ENCODE results near the gene RAD51B.
"Not testable (repeated sequence)": the region's sequence is repeated elsewhere in the genome, so short reads cannot be mapped to it uniquely, and the experiment has no call there.

The RAD51B gene

DNA sequence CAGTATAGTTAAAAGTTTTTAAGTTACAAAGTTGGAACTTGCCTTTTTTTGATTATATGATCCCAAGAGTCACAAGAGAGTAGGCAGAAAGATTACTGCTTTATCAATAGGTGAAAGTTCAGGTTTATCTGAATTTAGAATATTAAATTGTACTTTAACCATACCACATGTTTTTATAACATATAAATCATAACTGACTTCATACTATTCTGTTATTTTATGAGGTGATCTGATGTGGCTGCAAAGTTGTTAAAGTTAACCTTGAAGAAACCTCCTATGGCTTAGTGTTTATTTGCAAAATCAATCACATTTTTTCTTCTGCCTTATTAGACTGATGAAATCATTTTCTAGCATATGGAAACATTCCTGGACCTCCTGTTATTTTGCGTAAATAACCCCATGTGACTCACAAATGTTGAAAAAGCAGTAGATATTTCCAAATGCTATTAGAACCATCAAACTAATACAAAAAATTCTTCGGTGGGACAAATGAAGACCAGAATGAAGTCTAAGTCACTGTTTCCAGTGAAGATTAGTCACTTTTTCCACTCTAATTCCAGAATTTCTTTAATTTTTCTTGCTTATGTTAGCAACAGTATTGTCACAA is 132.1 kb downstream of the RAD51B start:
- DNase-seq, result no peak

DNA sequence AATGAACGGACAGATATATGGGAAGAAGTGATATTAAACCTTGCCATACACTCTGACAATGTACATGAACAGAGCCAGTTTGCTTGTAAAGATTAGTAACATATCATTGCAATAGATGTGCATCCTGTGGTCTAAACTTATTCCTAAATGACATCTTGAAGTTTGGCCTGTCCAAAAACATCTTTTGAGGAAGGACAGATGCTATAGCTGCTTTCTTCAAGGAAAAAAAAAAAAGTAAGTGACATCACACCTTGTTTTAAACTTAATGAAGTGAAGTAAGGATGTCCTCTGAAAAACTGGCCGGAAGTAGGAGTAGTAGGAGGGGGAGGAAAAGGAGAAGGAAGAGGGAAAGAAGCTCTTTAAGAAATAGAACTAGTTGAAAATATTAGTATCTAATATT is 132.8 kb downstream of the RAD51B start:
- no peak for DNase-seq

DNA sequence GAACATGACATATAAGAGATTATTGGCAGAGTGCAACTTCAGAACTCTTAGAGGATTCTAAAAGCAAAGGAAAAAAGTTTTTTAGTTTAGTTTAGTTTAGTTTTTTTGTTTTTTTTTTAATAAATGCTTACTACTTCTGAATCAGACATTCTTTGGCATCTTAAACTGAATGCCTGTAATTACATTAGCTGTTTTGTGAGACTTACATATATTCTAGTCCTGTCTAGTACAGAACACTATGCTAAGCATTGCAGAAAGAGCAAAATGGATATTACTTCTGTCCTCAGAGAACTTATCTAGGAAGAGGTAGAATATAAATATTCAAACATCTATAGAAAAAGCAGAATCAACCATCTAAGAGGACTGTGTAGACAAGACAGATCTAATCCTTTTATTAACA is 133.2 kb downstream of the RAD51B start:
- DNase-seq, result no peak

DNA sequence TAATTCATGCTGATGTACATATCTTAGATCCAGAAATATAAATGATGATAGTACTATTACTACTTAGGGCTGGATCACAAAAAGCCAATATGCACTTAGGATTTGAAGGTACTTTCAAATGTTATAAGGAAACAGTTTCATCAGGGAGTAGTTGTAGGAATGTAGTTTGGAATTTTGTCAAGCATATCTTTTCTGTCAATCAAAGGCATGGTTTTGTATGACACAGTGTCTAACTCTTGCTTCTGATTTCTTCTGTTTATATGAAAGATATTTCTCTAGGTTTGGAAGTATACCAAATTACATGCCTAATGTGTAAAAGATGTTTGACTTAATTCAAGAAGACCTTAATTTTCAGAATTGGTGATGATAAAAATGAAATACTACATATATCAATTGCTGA is 135.7 kb downstream of the RAD51B start:
- no peak for DNase-seq

DNA sequence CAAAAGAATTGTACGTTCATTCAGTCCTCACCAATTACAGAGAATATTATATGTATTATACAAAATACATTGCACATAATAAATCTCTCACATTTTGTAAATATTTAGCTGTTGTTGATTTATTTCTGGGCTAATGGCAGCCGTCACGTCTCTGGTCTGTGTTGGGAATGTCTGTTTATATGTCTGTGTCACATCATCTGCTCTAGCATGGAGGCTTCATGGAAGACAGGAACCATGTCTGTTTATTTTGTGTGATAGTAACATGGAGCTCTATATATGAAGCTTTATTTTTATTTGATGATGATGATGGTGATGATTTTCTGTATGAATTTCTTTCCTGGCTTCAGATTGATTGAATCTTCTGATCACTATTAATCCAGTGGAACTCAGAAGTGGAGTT is 138.4 kb downstream of the RAD51B start:
- DNase-seq, result no peak

DNA sequence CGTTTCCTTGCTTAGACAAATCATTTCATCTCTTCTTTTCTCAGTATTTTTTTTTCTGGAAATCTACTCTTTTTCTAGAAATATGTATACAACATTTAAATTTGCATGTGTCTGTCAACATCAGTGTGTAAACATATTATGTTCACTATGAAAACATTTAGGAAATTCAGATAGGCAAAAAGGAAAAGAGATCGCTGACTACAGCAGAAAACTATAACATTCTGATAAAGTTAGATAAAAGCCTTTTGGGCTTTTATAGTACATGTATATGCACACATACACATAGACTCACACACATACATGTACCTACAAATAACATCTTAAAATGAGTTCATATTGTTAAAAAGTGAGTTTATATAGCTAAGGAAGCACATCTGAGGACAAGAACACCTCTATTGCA is 142.1 kb downstream of the RAD51B start:
- no peak for DNase-seq

DNA sequence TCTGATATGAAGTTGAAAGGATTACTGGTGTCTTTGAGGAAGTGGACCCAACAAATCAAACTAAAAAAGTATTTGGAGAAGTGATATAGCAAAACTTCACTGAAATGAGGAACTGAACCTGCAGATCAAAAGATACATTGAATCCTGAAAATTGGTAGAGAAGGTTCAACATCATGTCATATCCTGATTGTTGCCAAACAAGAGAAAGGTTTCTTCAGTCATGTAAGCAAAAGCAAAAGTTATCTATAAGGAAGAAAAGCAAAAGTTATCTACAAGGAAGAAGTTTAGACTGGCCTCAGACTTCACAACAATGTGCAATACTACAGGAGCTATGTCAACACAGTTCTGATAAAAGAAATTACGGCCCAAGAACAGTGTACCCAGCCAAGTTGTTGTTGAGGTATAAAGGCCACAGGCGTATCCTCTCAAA is 142.7 kb downstream of the RAD51B start:
- no peak for DNase-seq

GRCh38 chr14:67963545-67963944 is 144.0 kb downstream of the RAD51B start:
- no peak for DNase-seq

DNA sequence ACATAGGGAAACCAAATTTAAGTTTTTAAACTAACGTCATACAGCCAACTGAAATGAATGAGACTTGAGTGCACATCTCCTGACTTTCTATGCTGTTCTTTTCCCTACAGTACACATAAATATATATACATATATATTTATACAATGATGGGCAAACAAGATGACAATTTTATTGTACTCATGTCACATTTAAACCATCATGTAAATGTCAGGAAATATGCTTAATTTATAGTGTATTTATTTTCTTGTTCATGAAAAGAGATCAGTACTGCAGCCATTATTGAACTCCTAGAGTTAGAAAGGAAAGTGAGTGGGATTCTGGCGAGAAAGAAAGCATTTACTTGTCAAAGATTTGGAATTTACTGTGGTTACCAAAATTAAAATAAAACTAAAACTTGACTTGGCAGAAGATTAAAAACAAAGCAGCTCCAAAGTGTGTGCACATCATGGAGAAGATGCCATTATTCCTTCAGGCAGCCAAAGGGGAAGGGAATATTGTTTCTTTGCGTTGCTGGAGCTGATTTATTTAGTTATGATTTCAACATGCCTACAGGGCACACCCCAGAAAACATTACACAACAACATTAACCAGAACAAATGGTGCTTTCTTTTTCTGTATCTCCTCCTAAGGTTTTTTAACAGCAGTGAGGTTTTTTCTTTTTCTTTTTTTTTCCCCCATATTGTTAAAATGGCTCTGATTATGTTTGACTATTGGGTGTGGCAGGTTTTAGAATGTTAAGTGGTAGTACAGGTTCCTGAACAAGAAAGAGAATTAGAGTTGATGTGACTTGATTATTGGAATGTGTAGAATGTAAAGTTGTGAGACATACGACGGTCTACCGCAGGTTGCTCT is 144.6 kb downstream of the RAD51B start:
- DNase-seq, result no peak

- DNase-seq, result no peak
These were observed 146.1 kb downstream of the RAD51B start for GRCh38 chr14:67965696-67966095.

- no peak for DNase-seq
These were observed 147.6 kb downstream of the RAD51B start for GRCh38 chr14:67967206-67967605.

- not testable (repeated sequence) for DNase-seq
These were observed 148.4 kb downstream of the RAD51B start for GRCh38 chr14:67967970-67968369.

DNA sequence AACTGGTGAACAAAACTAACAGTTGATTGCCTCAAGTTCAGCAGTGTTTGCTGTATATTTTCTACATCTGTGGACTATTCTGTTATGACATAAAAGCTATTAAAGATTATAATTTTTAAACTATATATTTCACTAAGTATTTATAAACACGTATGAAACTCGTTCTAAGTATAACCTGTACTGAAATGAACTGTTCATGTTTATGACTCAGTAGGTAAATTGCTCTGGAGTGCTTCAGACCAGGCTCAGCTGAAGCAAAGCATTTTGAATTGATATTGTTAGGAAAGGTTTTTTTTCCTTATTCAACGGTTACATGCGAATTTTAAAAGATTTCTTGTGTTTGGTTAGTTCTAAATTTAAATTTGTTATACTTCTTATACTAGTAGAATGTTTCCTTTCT is 151.3 kb downstream of the RAD51B start:
- DNase-seq, result no peak

GRCh38 chr14:67971627-67972625 is 152.3 kb downstream of the RAD51B start:
- peak; percentile 40 for DNase-seq

DNA sequence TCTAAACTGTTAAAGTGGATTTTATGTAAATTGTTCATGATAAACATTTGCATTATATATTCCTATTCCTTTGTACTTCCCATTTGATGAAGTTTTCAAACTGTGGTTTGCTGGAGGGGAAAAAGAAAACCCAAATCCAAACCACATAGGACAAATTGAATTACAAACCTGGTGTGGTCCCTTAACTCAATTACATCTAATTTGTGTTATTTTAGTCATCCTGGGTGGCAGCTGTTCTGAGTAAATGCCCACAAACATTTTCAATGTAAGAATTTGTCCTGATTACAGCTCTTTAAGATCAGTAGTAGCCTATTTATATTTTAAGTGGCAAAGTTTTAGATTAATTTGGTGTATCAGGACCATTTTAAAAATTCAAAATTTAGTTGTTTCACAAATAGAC is 153.9 kb downstream of the RAD51B start:
- no peak for DNase-seq

GRCh38 chr14:67975470-67975869 is 155.9 kb downstream of the RAD51B start:
- no peak for DNase-seq

- no peak for DNase-seq
These were observed 158.0 kb downstream of the RAD51B start for GRCh38 chr14:67977434-67978034.

- DNase-seq, result no peak
These were observed 159.2 kb downstream of the RAD51B start for GRCh38 chr14:67978749-67979148.

DNA sequence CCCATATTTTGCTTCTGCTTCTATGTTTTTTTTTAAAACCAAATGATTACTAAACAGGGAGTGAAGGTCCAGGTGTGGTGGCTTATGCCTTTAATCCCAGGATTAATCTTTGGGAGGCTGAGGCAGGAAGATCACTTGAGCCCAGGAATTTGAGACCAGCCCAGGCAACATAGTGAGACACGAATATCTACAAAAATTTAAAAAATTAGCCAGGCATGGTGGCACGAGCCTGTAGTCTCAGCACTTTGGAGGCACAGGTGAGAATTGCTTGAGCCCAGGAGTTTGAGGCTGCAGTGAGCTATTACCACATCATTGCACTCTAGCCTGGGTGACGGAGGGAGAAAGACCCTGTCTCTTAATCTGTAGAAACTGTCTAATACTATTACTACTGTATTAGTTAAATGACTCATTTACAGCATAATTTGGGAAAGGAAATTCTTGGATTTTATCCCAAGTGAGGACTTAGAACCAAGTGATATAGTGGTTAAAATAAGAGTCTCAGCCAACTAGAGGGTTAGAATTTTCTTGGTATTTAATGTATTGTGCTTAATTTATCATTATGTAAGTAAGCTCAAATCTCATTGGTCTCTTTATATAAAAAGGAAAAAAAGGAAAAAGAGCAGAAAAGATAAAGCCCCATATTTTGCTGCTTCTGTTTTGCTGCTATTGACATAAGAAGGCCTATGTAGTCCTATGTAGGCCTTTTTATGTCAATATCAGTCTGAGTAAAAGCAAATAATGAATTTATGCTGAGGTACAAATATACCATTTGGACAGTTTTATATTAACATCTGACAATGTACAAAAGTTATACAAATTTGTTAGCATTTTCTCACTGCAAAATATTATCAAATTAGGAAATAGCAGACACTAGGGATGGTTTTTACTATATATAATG is 163.4 kb downstream of the RAD51B start:
- no peak for DNase-seq

- no peak for DNase-seq
These were observed 164.7 kb downstream of the RAD51B start for GRCh38 chr14:67984274-67984673.

- no peak for DNase-seq
These were observed 166.7 kb downstream of the RAD51B start for GRCh38 chr14:67986131-67986841.

All from NCI-H1092 treated with DMSO at 0.1 percent for 48 hours (cell line).